OCI-LY7 (cell line): ENCODE data around the gene AGRN. TPM values are rescaled to one million over a fixed set of nuclear protein-coding genes. Genes with fewer than 3 reads are reported as not detected.
"Not testable (repeated sequence)": the region's sequence is repeated elsewhere in the genome, so short reads cannot be mapped to it uniquely, and the experiment has no call there.

ENCODE experiments used
- BruUV-seq: library from RNA; stranded (reverse); fragments of 400-500 nt; replicated peaks from 2 replicates; lab custom pipeline; 2021; lab: Mats Ljungman, UMichigan
- CTCF ChIA-PET: fragments of 300-600 bp; sonication (Branson Sonifier 250); formaldehyde crosslinking; loops from one replicate; lab custom pipeline; 2022; ENCODE audit warnings: antibody characterized with exemption; ENCODE audit not compliant: unreplicated experiment; lab: Charles Lee
- POLR2A ChIA-PET: fragments of 300-600 bp; sonication (Branson Sonifier 250); formaldehyde crosslinking; loops from one replicate; lab custom pipeline; 2022; ENCODE audit warnings: antibody characterized with exemption; lab: Charles Lee
- DNase-seq: peaks from one replicate; pipeline ENCODE4 v3.0.0-alpha.2; 2015; ENCODE audit warnings: low spot score
- H2AFZ ChIP-seq: fragments of 200-600 bp; sonication (generic), shearing (Covaris generic); 2 replicates; pipeline ENCODE4 v1.6.1; 2014; ENCODE audit warnings: mild to moderate bottlenecking, antibody characterized with exemption, low read length, moderate library complexity
- H3K27ac ChIP-seq: fragments of 200-600 bp; sonication (generic); 2 replicates; pipeline ENCODE4 v1.5.1; 2014; ENCODE audit warnings: mixed run types, low read depth, mild to moderate bottlenecking, moderate library complexity, low read length, inconsistent platforms; ENCODE audit not compliant: poor library complexity, severe bottlenecking
- H3K36me3 ChIP-seq: fragments of 200-600 bp; sonication (generic); 2 replicates; pipeline ENCODE4 v1.6.1; 2014; ENCODE audit warnings: mild to moderate bottlenecking, antibody characterized with exemption, low read length, moderate library complexity, mixed read lengths; ENCODE audit not compliant: insufficient read depth
- H3K4me1 ChIP-seq: fragments of 200-600 bp; sonication (generic); 2 replicates; pipeline ENCODE4 v1.5.1; 2014; ENCODE audit warnings: mild to moderate bottlenecking, low read length; ENCODE audit not compliant: insufficient read depth, poor library complexity, severe bottlenecking
- H3K4me2 ChIP-seq: fragments of 200-600 bp; sonication (generic); 2 replicates; pipeline ENCODE4 v1.6.1; 2014; ENCODE audit warnings: mild to moderate bottlenecking, low read length
- H3K4me3 ChIP-seq: fragments of 200-600 bp; sonication (generic); 2 replicates; pipeline ENCODE4 v1.5.1; 2014; ENCODE audit warnings: mild to moderate bottlenecking, low read depth, low read length; ENCODE audit not compliant: poor library complexity, severe bottlenecking
- H3K79me2 ChIP-seq: fragments of 200-600 bp; sonication (generic); 2 replicates; pipeline ENCODE4 v1.6.1; 2016; ENCODE audit warnings: low read depth, mild to moderate bottlenecking, low read length, moderate library complexity, mixed read lengths; ENCODE audit not compliant: insufficient read depth
- H3K9me2 ChIP-seq: fragments of 200-600 bp; sonication (generic); 2 replicates; pipeline ENCODE4 v1.6.1; 2016; ENCODE audit warnings: mild to moderate bottlenecking, low read length, mixed read lengths; ENCODE audit not compliant: insufficient read depth
- H3K9me3 ChIP-seq: fragments of 200-600 bp; sonication (generic); 2 replicates; pipeline ENCODE4 v1.6.1; 2014; ENCODE audit warnings: mild to moderate bottlenecking, mixed run types, low read length, mixed read lengths
- H4K20me1 ChIP-seq: fragments of 200-600 bp; sonication (generic); 2 replicates; pipeline ENCODE4 v1.6.1; 2014; ENCODE audit warnings: mild to moderate bottlenecking, antibody characterized with exemption, low read length, moderate library complexity, mixed read lengths; ENCODE audit not compliant: insufficient read depth
- CTCF ChIP-seq: fragments of 200-600 bp; sonication (generic); conservative IDR thresholded peaks from 2 replicates; pipeline ENCODE4 v1.5.1; 2014; ENCODE audit warnings: mild to moderate bottlenecking, antibody characterized with exemption, low read length, moderate library complexity, mixed read lengths
- EZH2phosphoT487 ChIP-seq: fragments of 200-600 bp; sonication (generic); IDR thresholded peaks from 2 replicates; pipeline ENCODE4 v1.6.1; 2018; ENCODE audit warnings: low read depth, borderline replicate concordance, mild to moderate bottlenecking, mixed run types, antibody characterized with exemption, low read length, moderate library complexity, mixed read lengths
- intact Hi-C: fragments of 100-400 bp; cut with micrococcal nuclease; formaldehyde crosslinking; loops from one replicate; pipeline ENCODE4 v1.10.0; 2022; ENCODE audit not compliant: unreplicated experiment
- total RNA-seq, 2 experiments: library from RNA; depleted of rRNA in 1 of 2; stranded (reverse); fragments of >200 nt in 1 of 2; shearing (Covaris generic) in 1 of 2; gene quantifications; 2 replicates each; pipeline ENCODE4 v1.2.3, GENCODE V29; 2014 to 2022

Gene AGRN
- total RNA-seq, 2 experiments from 2014 or later, result 2.7 to 9.1 TPM

DNA sequence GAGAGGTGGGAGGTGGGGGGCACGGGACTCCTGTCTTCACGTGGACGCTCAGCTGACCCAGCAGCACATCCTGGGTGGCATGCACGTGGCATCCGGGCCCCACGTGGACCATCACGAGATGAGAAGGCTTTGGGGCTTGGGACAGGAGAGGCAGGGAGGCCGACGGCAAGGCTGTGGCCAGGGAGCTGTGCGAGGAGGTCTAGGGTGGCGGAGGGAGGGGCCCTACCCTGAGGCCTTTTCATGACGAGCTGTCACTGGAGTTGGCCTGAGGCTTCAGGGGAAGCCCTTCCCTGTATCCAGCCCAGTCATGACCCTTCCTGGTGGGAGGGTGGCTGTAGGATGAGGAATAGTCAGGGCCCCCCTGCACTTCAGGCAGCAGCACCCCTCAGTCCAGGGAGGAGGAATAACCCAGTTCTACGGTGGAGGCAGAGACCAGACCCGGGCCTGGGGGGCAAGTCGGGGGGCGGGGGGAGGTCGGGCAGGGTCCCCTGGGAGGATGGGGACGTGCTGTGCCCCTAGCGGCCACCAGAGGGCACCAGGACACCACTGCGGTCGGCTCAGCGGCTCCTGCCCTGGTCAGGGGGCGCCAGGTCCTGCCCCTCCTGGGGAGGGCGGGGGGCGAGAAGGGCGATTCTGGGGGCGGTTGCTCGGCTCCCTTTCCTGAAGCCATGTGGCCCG is 36.0 kb upstream of the AGRN start:
- TF ChIP-seq EZH2phosphoT487, result no peak
- peak; percentile 83 for TF ChIP-seq CTCF
- Histone ChIP-seq H3K79me2 (no peaks in the 10 kb centered on the region), H3K27ac (no peak overlapping the region), H3K9me3 (no peaks in the 10 kb centered on the region), H3K4me1 (no peaks in the 10 kb centered on the region), H3K4me3 (no peak overlapping the region), H3K4me2 (no peak overlapping the region), H2AFZ (no peak overlapping the region), H4K20me1 (no peaks in the 10 kb centered on the region), H3K9me2 (no peaks in the 10 kb centered on the region), H3K36me3 (no peaks in the 10 kb centered on the region)
- no TSS peak for BruUV-seq
- DNase-seq, result peak; percentile 52
- intact Hi-C loops, result loop anchor here (1.0 to 10.0 kb wide), 2 partner anchors 51 to 79 kb away; no protein-coding TSS in a partner anchor
- CTCF ChIA-PET, result no interaction called here
- POLR2A ChIA-PET, result interaction anchor here (0.6 kb wide), 1 partner anchor 30 kb away, joined by 3 read pairs; the partner anchor contains the start of gene ISG15

GRCh38 chr1:984476-984814 is 35.5 kb upstream of the AGRN start:
- BruUV-seq, result no TSS peak
- ChIA-PET CTCF (no interaction called here), POLR2A (interaction anchor here (0.6 kb wide), 2 partner anchors 29 to 247 kb away, joined by 3 to 4 read pairs; partner anchors contain the start of gene ISG15)
- no peaks in the 10 kb centered on the region for H3K9me2 ChIP-seq
- no peaks in the 10 kb centered on the region for H3K36me3 ChIP-seq
- no peak overlapping the region for H3K27ac ChIP-seq
- DNase-seq, result no peak
- H3K4me1 ChIP-seq, result no peaks in the 10 kb centered on the region
- TF ChIP-seq EZH2phosphoT487 (no peak), CTCF (peak; percentile 28; the same call in 1 of the 2 replicates)
- H3K4me3 ChIP-seq, result no peak overlapping the region
- intact Hi-C loops, result loop anchor here (1.0 to 10.0 kb wide), 2 partner anchors 50 to 79 kb away; no protein-coding TSS in a partner anchor
- H3K9me3 ChIP-seq, result no peaks in the 10 kb centered on the region
- no peak overlapping the region for H3K4me2 ChIP-seq
- H3K79me2 ChIP-seq, result no peaks in the 10 kb centered on the region
- H2AFZ ChIP-seq, result no peak overlapping the region
- H4K20me1 ChIP-seq, result no peaks in the 10 kb centered on the region

- ChIA-PET POLR2A (no interaction called here), CTCF (no interaction called here)
- H3K36me3 ChIP-seq, result no peaks in the 10 kb centered on the region
These were observed 34.8 kb upstream of the AGRN start for GRCh38 chr1:985126-985525.

GRCh38 chr1:988061-988460 is 31.9 kb upstream of the AGRN start:
- H3K9me3 ChIP-seq, DNase-seq, H3K4me1 ChIP-seq, H3K4me2 ChIP-seq, H2AFZ ChIP-seq, H3K79me2 ChIP-seq, POLR2A ChIA-PET, CTCF ChIA-PET, H3K27ac ChIP-seq, BruUV-seq, H3K36me3 ChIP-seq, H3K4me3 ChIP-seq, H4K20me1 ChIP-seq, H3K9me2 ChIP-seq: not testable (repeated sequence)
- intact Hi-C loops, result loop anchor here (10.0 kb wide), 1 partner anchor 47 kb away; no protein-coding TSS in a partner anchor

More at GRCh38 chr1:985126-985525, 34.8 kb upstream of the AGRN start:
- Histone ChIP-seq H3K79me2 (no peaks in the 10 kb centered on the region), H3K9me3 (no peaks in the 10 kb centered on the region), H3K4me3 (no peak overlapping the region), H4K20me1 (no peaks in the 10 kb centered on the region), H3K27ac (no peak overlapping the region), H3K9me2 (no peaks in the 10 kb centered on the region), H3K4me1 (no peaks in the 10 kb centered on the region), H3K4me2 (no peak overlapping the region), H2AFZ (no peak overlapping the region)
- DNase-seq, result no peak
- BruUV-seq, result no TSS peak
- intact Hi-C loops, result loop anchor here (10.0 kb wide), 1 partner anchor 50 kb away; no protein-coding TSS in a partner anchor
- TF ChIP-seq CTCF (no peak), EZH2phosphoT487 (no peak)
